ENCODE data around the gene ACTMAP.

DNA sequence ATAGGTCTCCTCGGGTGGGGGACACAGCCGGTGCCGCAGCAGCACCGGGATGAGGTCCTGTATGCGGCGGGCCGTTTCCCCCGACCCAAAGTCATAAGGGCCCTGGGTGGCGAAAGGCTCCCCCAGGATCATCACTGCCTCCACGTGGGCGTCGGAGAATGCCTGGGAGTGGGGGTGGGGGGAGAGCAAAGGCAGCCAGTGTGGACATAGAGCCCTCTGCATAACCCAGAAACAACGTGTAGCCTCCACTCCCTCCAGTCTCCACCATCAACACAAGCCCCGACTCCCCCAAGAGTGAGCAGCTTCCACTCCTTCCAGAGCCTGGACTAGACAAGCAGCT is 58.1 kb downstream of the ACTMAP start:
- TF ChIP-seq EZH2 (IDR thresholded peaks at IDR 0.05; ENCODE audit: borderline replicate concordance, low read length) (no peak), CTCF (IDR thresholded peaks at IDR 0.05; ENCODE audit: low read length) (no peak)
